NCI-H524 (cell line): ENCODE measurements around the gene ACOX1.
"Not testable (repeated sequence)": the region's sequence is repeated elsewhere in the genome, so short reads cannot be mapped to it uniquely, and the experiment has no call there.

Experiments used
- DNase-seq, 2 experiments: peaks; one replicate each; lab custom pipeline; 2025; lab: John Stamatoyannopoulos, UW

Gene ACOX1

GRCh38 chr17:75981019-75981615, 2.2 kb upstream of the ACOX1 start:
- DNase-seq, result no peak

GRCh38 chr17:75980188-75981018, 1.4 kb upstream of the ACOX1 start:
- no peak for DNase-seq

GRCh38 chr17:75979705-75980187, 780 bp upstream of the ACOX1 start:
- DNase-seq, result no peak

- no peak for DNase-seq
Observed at GRCh38 chr17:75976175-75976848, 2.7 kb downstream of the ACOX1 start.

GRCh38 chr17:75975757-75976174, 3.2 kb downstream of the ACOX1 start:
- no peak for DNase-seq

GRCh38 chr17:75975187-75975586, 3.8 kb downstream of the ACOX1 start:
- not testable (repeated sequence) for DNase-seq

GRCh38 chr17:75970626-75971025, 8.3 kb downstream of the ACOX1 start:
- no peak for DNase-seq

GRCh38 chr17:75970011-75970523, 8.9 kb downstream of the ACOX1 start:
- DNase-seq, result no peak

GRCh38 chr17:75969044-75969443, 9.9 kb downstream of the ACOX1 start:
- not testable (repeated sequence) for DNase-seq

GRCh38 chr17:75965468-75965867, 13.5 kb downstream of the ACOX1 start:
- no peak for DNase-seq

- no peak for DNase-seq
Observed at GRCh38 chr17:75959839-75960511, 19.0 kb downstream of the ACOX1 start.

- DNase-seq, result no peak
Observed at GRCh38 chr17:75959051-75959838, 19.7 kb downstream of the ACOX1 start.

GRCh38 chr17:75950855-75951554, 28.0 kb downstream of the ACOX1 start:
- peak; percentile 28 to 83 for DNase-seq

- DNase-seq, result no peak
Observed at GRCh38 chr17:75950421-75950820, 28.5 kb downstream of the ACOX1 start.

GRCh38 chr17:75945211-75945610, 33.8 kb downstream of the ACOX1 start:
- DNase-seq, result peak; percentile 84 to 98

- DNase-seq, result no peak
Observed at GRCh38 chr17:75943491-75943890, 35.5 kb downstream of the ACOX1 start.

- no peak for DNase-seq
Observed at GRCh38 chr17:75942473-75942872, 36.5 kb downstream of the ACOX1 start.

GRCh38 chr17:75941442-75941819, 37.5 kb downstream of the ACOX1 start:
- DNase-seq, result peak in 1 of 2 experiments; percentile 36

- DNase-seq, result peak; percentile 98 to 99
Observed at GRCh38 chr17:75940727-75941441, 38.1 kb downstream of the ACOX1 start, which contains the start of gene FBF1. Gene FBF1, minus strand, starts transcription at chr17:75941042. Its CDS starts 2,893 bp downstream, at chr17:75938149.

- DNase-seq, result no peak
Observed at GRCh38 chr17:75937652-75938051, 41.3 kb downstream of the ACOX1 start.
